Liver (tissue), 9 donors: ENCODE measurements around the gene HIP1R. TPM values are rescaled to one million over a fixed set of nuclear protein-coding genes. Genes with fewer than 3 reads are reported as not detected.
"Not testable (repeated sequence)": the region's sequence is repeated elsewhere in the genome, so short reads cannot be mapped to it uniquely, and the experiment has no call there.

ENCODE experiments used
- DNase-seq: peaks from one replicate; pipeline ENCODE4 v3.0.0-alpha.2; 2017; ENCODE audit warnings: low spot score
- H3K27ac ChIP-seq, 2 donors: one replicate each; pipeline ENCODE4 v1.7.0; 2013; ENCODE audit warnings: inconsistent platforms in 2 of 2, low read length in 2 of 2, control low read depth in 1 of 2, low read depth in 1 of 2, mild to moderate bottlenecking in 1 of 2
- H3K27me3 ChIP-seq, 4 donors: one replicate each; pipeline versions ENCODE4 v1.6.1 to v1.7.0; 2013; ENCODE audit warnings: low read length in 3 of 4, inconsistent platforms in 1 of 4, mild to moderate bottlenecking in 1 of 4, moderate library complexity in 1 of 4; ENCODE audit not compliant: control insufficient read depth in 4 of 4, insufficient read depth in 4 of 4
- H3K36me3 ChIP-seq, 4 donors: one replicate each; pipeline versions ENCODE4 v1.6.1 to v1.7.0; 2013; ENCODE audit warnings: low read length in 3 of 4, mild to moderate bottlenecking in 3 of 4, low read depth in 1 of 4, moderate library complexity in 1 of 4; ENCODE audit not compliant: control insufficient read depth in 4 of 4, insufficient read depth in 3 of 4
- H3K4me1 ChIP-seq, 4 donors: one replicate each; pipeline versions ENCODE4 v1.6.1 to v1.7.0; 2013; ENCODE audit warnings: low read length in 3 of 4, mild to moderate bottlenecking in 3 of 4, moderate library complexity in 1 of 4; ENCODE audit not compliant: control insufficient read depth in 4 of 4, insufficient read depth in 4 of 4
- H3K4me3 ChIP-seq, 3 donors: one replicate each; pipeline versions ENCODE4 v1.6.1 to v1.7.0; 2013; ENCODE audit warnings: low read length in 3 of 3, control low read depth in 1 of 3, low read depth in 1 of 3, mild to moderate bottlenecking in 1 of 3
- H3K9ac ChIP-seq, 2 donors: one replicate each; pipeline ENCODE4 v1.7.0; 2013; ENCODE audit warnings: low read length in 2 of 2, mild to moderate bottlenecking in 2 of 2, moderate library complexity in 2 of 2, control low read depth in 1 of 2, low read depth in 1 of 2
- H3K9me3 ChIP-seq, 4 donors: one replicate each; pipeline versions ENCODE4 v1.6.1 to v1.7.0; 2013; ENCODE audit warnings: low read length in 3 of 4; ENCODE audit not compliant: control insufficient read depth in 4 of 4
- ATF3 ChIP-seq: IDR thresholded peaks from 2 replicates; pipeline ENCODE4 v1.6.1; 2016; ENCODE audit warnings: antibody characterized with exemption
- CTCF ChIP-seq: fragments of 150-350 bp; IDR thresholded peaks from 2 replicates; pipeline ENCODE4 v1.5.1; 2017; ENCODE audit warnings: improper control_type of control experiment, low read depth, low read length; ENCODE audit not compliant: missing input control
- EGR1 ChIP-seq, 2 donors: IDR thresholded peaks; 2 replicates each; pipeline ENCODE4 v1.6.1; 2016 to 2018; ENCODE audit warnings: antibody characterized with exemption in 2 of 2, low read depth in 2 of 2
- FOXA1 ChIP-seq: IDR thresholded peaks from 2 replicates; pipeline ENCODE4 v1.6.1; 2016; ENCODE audit warnings: antibody characterized with exemption
- FOXA2 ChIP-seq: IDR thresholded peaks from 2 replicates; pipeline ENCODE4 v1.6.1; 2016; ENCODE audit warnings: antibody characterized with exemption
- GABPA ChIP-seq, 2 donors: IDR thresholded peaks in 1 of 2; conservative IDR thresholded peaks in 1 of 2; 2 replicates each; pipeline ENCODE4 v1.6.1; 2016; ENCODE audit warnings: antibody characterized with exemption in 2 of 2, mild to moderate bottlenecking in 1 of 2, moderate library complexity in 1 of 2
- HNF4A ChIP-seq, 2 donors: conservative IDR thresholded peaks; 2 replicates each; pipeline ENCODE4 v1.6.1; 2016; ENCODE audit warnings: antibody characterized with exemption in 2 of 2, mild to moderate bottlenecking in 2 of 2
- HNF4G ChIP-seq: IDR thresholded peaks from 2 replicates; pipeline ENCODE4 v1.6.1; 2016; ENCODE audit warnings: antibody characterized with exemption
- JUND ChIP-seq, 2 donors: IDR thresholded peaks; 2 replicates each; pipeline ENCODE4 v1.6.1; 2016; ENCODE audit warnings: antibody characterized with exemption in 2 of 2
- NR2F2 ChIP-seq: IDR thresholded peaks from 2 replicates; pipeline ENCODE4 v1.6.1; 2016; ENCODE audit warnings: antibody characterized with exemption
- YY1 ChIP-seq: IDR thresholded peaks from 2 replicates; pipeline ENCODE4 v1.6.1; 2016; ENCODE audit warnings: antibody characterized with exemption, mild to moderate bottlenecking
- WGBS: extraction: QIAGEN DNeasy Blood & Tissue Kit; methylation state at CpG from one replicate; pipeline ENCODE4 v1.1.7; 2013; 5-methylcytosine and 5-hydroxymethylcytosine counted together
- polyA plus RNA-seq, 2 donors: library from polyadenylated mRNA; stranded (reverse) in 1 of 2; unstranded in 1 of 2; fragments of 200-250 nt in 1 of 2; fragments of >200 nt in 1 of 2; fragmentation: Nextera tagmentation in 1 of 2; extraction: Ambion mirVana in 1 of 2; gene quantifications; one replicate each; pipeline versions ENCODE4 v1.2.1 to v1.2.3, GENCODE V29; 2013 to 2015
- total RNA-seq, 2 donors: library from RNA; depleted of rRNA; stranded (reverse); fragments of >200 nt; gene quantifications; one replicate each; pipeline ENCODE4 v1.2.3, GENCODE V29; 2014
- donor health status: healthy.
- donor health status: healthy.
- donor health status: healthy.
- donor health status: healthy.
- donor health status: healthy.

The HIP1R gene
- total and polyA plus RNA-seq, 4 donors = 12.4 to 52.5 (median 17.0) TPM

- no peak for DNase-seq
- no peaks in the 10 kb centered on the region for H3K9me3 ChIP-seq
- H3K4me3 ChIP-seq = no peak overlapping the region
- H3K27me3 ChIP-seq = no peaks in the 10 kb centered on the region
- no peaks in the 10 kb centered on the region for H3K4me1 ChIP-seq
- H3K36me3 ChIP-seq = no peaks in the 10 kb centered on the region
- no peak for TF ChIP-seq NR2F2
- TF ChIP-seq HNF4G = no peak
- no peak for TF ChIP-seq YY1
- no peak for TF ChIP-seq CTCF
- TF ChIP-seq HNF4A (conservative IDR thresholded peaks at IDR 0.05) = no peak
- no peak for TF ChIP-seq EGR1 (IDR thresholded peaks at IDR 0.05; ENCODE audit: low read depth in 2 of 2)
- H3K9ac ChIP-seq = no peak overlapping the region
- WGBS = 87% methylated on average over 13 of the region's 13 CpGs
- H3K27ac ChIP-seq = no peak overlapping the region
Observed at GRCh38 chr12:122799641-122800243, 35.5 kb upstream of the HIP1R start.

- H3K4me3 ChIP-seq = no peak overlapping the region
- H3K36me3 ChIP-seq = no peaks in the 10 kb centered on the region
- no peaks in the 10 kb centered on the region for H3K27me3 ChIP-seq
- no peaks in the 10 kb centered on the region for H3K4me1 ChIP-seq
- no peak overlapping the region for H3K27ac ChIP-seq
- H3K9me3 ChIP-seq = no peaks in the 10 kb centered on the region
- WGBS = 90% methylated on average over 7 of the region's 7 CpGs
- H3K9ac ChIP-seq = no peak overlapping the region
- DNase-seq = no peak
- no peak for TF ChIP-seq NR2F2
- TF ChIP-seq GABPA (IDR thresholded peaks at IDR 0.05 in 1 of 2, conservative IDR thresholded peaks at IDR 0.05 in 1 of 2) = no peak
- no peak for TF ChIP-seq JUND (IDR thresholded peaks at IDR 0.05)
- TF ChIP-seq ATF3 = no peak
- no peak for TF ChIP-seq EGR1 (IDR thresholded peaks at IDR 0.05; ENCODE audit: low read depth in 2 of 2)
- no peak for TF ChIP-seq HNF4A (conservative IDR thresholded peaks at IDR 0.05)
- no peak for TF ChIP-seq FOXA2
Observed at GRCh38 chr12:122803937-122804336, 31.3 kb upstream of the HIP1R start.

- not testable (repeated sequence) for H3K9me3 ChIP-seq, H3K9ac ChIP-seq, H3K4me3 ChIP-seq, H3K27me3 ChIP-seq, H3K27ac ChIP-seq, H3K4me1 ChIP-seq, DNase-seq, H3K36me3 ChIP-seq
- 97% methylated on average over 9 of the region's 9 CpGs for WGBS
Observed at GRCh38 chr12:122804957-122805356, 30.3 kb upstream of the HIP1R start.

- no peak overlapping the region for H3K27ac ChIP-seq
- 95% methylated on average over 1 of the region's 1 CpG for WGBS
- no peak for DNase-seq
- H3K36me3 ChIP-seq = no peaks in the 10 kb centered on the region
- no peak overlapping the region for H3K9ac ChIP-seq
- H3K9me3 ChIP-seq = no peaks in the 10 kb centered on the region
- no peak overlapping the region for H3K4me3 ChIP-seq
- no peaks in the 10 kb centered on the region for H3K4me1 ChIP-seq
- no peak for TF ChIP-seq FOXA1
- TF ChIP-seq YY1 = no peak
- TF ChIP-seq EGR1 (IDR thresholded peaks at IDR 0.05; ENCODE audit: low read depth in 2 of 2) = no peak
- no peak for TF ChIP-seq FOXA2
- H3K27me3 ChIP-seq = no peaks in the 10 kb centered on the region
Observed at GRCh38 chr12:122807651-122808050, 27.6 kb upstream of the HIP1R start.
